MM.1S (cell line): Measurements from ENCODE around the gene GAREM1.

Source experiments
- DNase-seq: peaks from one replicate; pipeline ENCODE4 v3.0.0-alpha.2; 2015
- H2AFZ ChIP-seq: fragments of 300-600 bp; sonication (generic); 2 replicates; pipeline ENCODE4 v1.6.0; 2016; ENCODE audit warnings: antibody characterized with exemption, low read length
- H3F3A ChIP-seq: fragments of 300-600 bp; sonication (generic); 2 replicates; pipeline ENCODE4 v1.6.1; 2016; ENCODE audit warnings: mild to moderate bottlenecking, antibody characterized with exemption, low read length, moderate library complexity, mixed read lengths; ENCODE audit not compliant: insufficient read depth
- H3K27ac ChIP-seq: fragments of 300-600 bp; sonication (generic); 2 replicates; pipeline ENCODE4 v1.5.1; 2016; ENCODE audit warnings: mild to moderate bottlenecking, low read length
- H3K27me3 ChIP-seq: fragments of 300-600 bp; sonication (generic); replicated peaks from 2 replicates; pipeline ENCODE4 v1.6.0; 2016; ENCODE audit warnings: low read length; ENCODE audit not compliant: insufficient read depth
- H3K36me3 ChIP-seq: fragments of 300-600 bp; sonication (generic); replicated peaks from 2 replicates; pipeline ENCODE4 v1.6.1; 2016; ENCODE audit warnings: mild to moderate bottlenecking, low read length, mixed read lengths; ENCODE audit not compliant: insufficient read depth
- H3K4me1 ChIP-seq: fragments of 300-600 bp; sonication (generic); 2 replicates; pipeline ENCODE4 v1.6.1; 2016; ENCODE audit warnings: low read length, mixed read lengths
- H3K4me2 ChIP-seq: fragments of 300-600 bp; sonication (generic); 2 replicates; pipeline ENCODE4 v1.6.0; 2016; ENCODE audit warnings: low read depth, low read length
- H3K4me3 ChIP-seq: fragments of 300-600 bp; sonication (generic); 2 replicates; pipeline ENCODE4 v1.5.1; 2016; ENCODE audit warnings: low read length, mixed read lengths
- H3K79me2 ChIP-seq: fragments of 300-600 bp; sonication (generic); 2 replicates; pipeline ENCODE4 v1.6.1; 2016; ENCODE audit warnings: mixed run types, low read length, mixed read lengths
- H3K9ac ChIP-seq: fragments of 300-600 bp; sonication (generic); 2 replicates; pipeline ENCODE4 v1.6.1; 2016; ENCODE audit warnings: low read length, mixed read lengths
- H3K9me2 ChIP-seq: fragments of 300-600 bp; sonication (generic); replicated peaks from 2 replicates; pipeline ENCODE4 v1.6.1; 2016; ENCODE audit warnings: mild to moderate bottlenecking, low read length, mixed read lengths; ENCODE audit not compliant: insufficient read depth
- H3K9me3 ChIP-seq: fragments of 300-600 bp; sonication (generic); replicated peaks from 2 replicates; pipeline ENCODE4 v1.6.1; 2016; ENCODE audit warnings: mild to moderate bottlenecking, low read length, mixed read lengths; ENCODE audit not compliant: insufficient read depth
- H4K20me1 ChIP-seq: fragments of 300-600 bp; sonication (generic); 2 replicates; pipeline ENCODE4 v1.6.1; 2016; ENCODE audit warnings: mild to moderate bottlenecking, low read length, moderate library complexity, mixed read lengths; ENCODE audit not compliant: insufficient read depth
- CTCF ChIP-seq: fragments of 300-600 bp; sonication (generic); IDR thresholded peaks from 2 replicates; pipeline ENCODE4 v1.5.1; 2016; ENCODE audit warnings: antibody characterized with exemption, low read length, mixed read lengths
- EZH2 ChIP-seq: fragments of 300-600 bp; sonication (generic); optimal IDR thresholded peaks from 2 replicates; pipeline ENCODE3; 2017; ENCODE audit warnings: low read depth, mild to moderate bottlenecking, antibody characterized with exemption, low read length, mixed read lengths
- EZH2phosphoT487 ChIP-seq: fragments of 300-600 bp; sonication (generic); IDR thresholded peaks from 2 replicates; pipeline ENCODE4 v1.6.1; 2018; ENCODE audit warnings: antibody characterized with exemption, low read length

GAREM1 gene

DNA sequence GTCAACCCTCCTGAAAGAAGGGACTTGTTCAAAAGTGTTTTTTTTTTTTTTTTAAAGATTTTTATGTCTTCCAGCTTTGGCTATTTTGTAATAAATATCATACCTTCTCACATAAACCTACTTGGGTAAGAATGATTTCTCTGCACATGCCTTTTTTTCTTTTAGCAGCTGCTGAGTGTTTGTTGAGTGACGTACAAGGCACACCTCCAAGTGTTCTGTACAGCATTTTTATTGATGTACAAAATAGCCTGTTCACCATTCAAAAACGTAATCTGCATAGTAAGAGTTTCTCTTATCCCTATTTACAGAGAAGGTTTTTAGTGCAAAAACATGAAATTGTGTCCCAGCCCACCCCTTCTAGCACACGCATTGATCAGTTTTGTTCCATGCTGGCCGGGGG, 203.2 kb downstream of the GAREM1 start:
- no peaks in the 10 kb centered on the region for H3F3A ChIP-seq
- no peak overlapping the region for H3K9ac ChIP-seq
- DNase-seq, result no peak
- H4K20me1 ChIP-seq, result no peaks in the 10 kb centered on the region
- TF ChIP-seq CTCF (no peak), EZH2 (no peak), EZH2phosphoT487 (no peak)
- no peak overlapping the region for H3K27ac ChIP-seq
- no peaks in the 10 kb centered on the region for H3K36me3 ChIP-seq
- no peaks in the 10 kb centered on the region for H3K9me2 ChIP-seq
- no peaks in the 10 kb centered on the region for H3K79me2 ChIP-seq
- no peak overlapping the region for H3K4me2 ChIP-seq
- no peaks in the 10 kb centered on the region for H3K4me1 ChIP-seq
- no peak overlapping the region for H3K4me3 ChIP-seq
- H2AFZ ChIP-seq, result no peak overlapping the region
- H3K9me3 ChIP-seq, result no peaks in the 10 kb centered on the region
- no peaks in the 10 kb centered on the region for H3K27me3 ChIP-seq

DNA sequence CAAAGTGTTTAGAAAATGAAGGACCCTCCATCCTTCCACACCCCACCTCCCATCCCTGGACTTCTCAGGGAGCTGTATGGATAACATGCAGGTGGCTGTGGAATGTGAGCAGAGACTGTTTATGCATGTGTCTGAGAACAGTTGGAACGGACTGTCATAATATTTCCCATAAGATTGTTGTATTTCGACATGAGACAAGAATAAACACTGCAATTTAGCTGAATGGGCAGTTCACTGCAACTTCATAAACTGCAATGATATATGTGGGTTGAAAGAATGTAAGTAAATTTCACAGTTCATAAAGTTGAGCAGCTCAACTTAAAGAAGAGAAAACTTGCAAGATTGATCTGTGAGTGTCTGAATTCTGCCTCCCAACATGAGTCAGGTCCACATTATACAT, 206.3 kb downstream of the GAREM1 start:
- Histone ChIP-seq H3K4me2 (no peak overlapping the region), H4K20me1 (no peaks in the 10 kb centered on the region), H3K27me3 (no peaks in the 10 kb centered on the region), H3K4me1 (no peaks in the 10 kb centered on the region), H3K9ac (no peak overlapping the region), H3K27ac (no peak overlapping the region), H3K9me2 (no peaks in the 10 kb centered on the region), H3K79me2 (no peaks in the 10 kb centered on the region), H3K36me3 (no peaks in the 10 kb centered on the region), H3K9me3 (no peaks in the 10 kb centered on the region), H3F3A (no peaks in the 10 kb centered on the region), H2AFZ (no peak overlapping the region), H3K4me3 (no peak overlapping the region)
- no peak for DNase-seq
- TF ChIP-seq EZH2 (no peak), EZH2phosphoT487 (no peak), CTCF (no peak)

DNA sequence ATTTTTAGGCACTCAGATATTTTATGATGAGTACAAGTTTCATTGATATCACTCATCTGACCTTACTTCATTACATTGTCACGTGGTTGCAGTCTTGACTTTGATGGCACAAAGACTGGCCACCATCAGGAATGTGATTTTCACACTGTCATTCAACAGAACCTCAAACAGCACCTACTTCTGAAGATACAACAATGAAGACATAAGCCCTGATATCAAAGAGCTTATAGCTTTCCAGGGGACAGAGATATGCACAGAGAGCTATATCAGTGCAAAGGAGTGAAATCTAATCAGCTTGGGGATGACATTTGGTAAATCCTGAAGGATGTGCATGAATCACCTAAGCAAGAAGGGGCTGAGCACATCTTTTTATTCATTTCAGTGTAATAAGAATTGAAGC, 208.6 kb downstream of the GAREM1 start:
- H3K27me3 ChIP-seq, result no peaks in the 10 kb centered on the region
- H3K4me1 ChIP-seq, result no peaks in the 10 kb centered on the region
- no peaks in the 10 kb centered on the region for H3F3A ChIP-seq
- H3K9me2 ChIP-seq, result no peaks in the 10 kb centered on the region
- no peaks in the 10 kb centered on the region for H3K79me2 ChIP-seq
- no peak overlapping the region for H3K27ac ChIP-seq
- H3K9me3 ChIP-seq, result no peaks in the 10 kb centered on the region
- TF ChIP-seq CTCF (no peak), EZH2phosphoT487 (no peak), EZH2 (no peak)
- H3K36me3 ChIP-seq, result no peaks in the 10 kb centered on the region
- no peak for DNase-seq
- no peak overlapping the region for H2AFZ ChIP-seq
- no peak overlapping the region for H3K9ac ChIP-seq
- no peak overlapping the region for H3K4me3 ChIP-seq
- no peak overlapping the region for H3K4me2 ChIP-seq
- H4K20me1 ChIP-seq, result no peaks in the 10 kb centered on the region

- Histone ChIP-seq H3K4me2 (no peak overlapping the region), H3K9me2 (no peaks in the 10 kb centered on the region), H3K79me2 (no peaks in the 10 kb centered on the region), H2AFZ (no peak overlapping the region), H3K27ac (no peak overlapping the region), H3F3A (no peaks in the 10 kb centered on the region), H3K9ac (no peak overlapping the region), H3K27me3 (no peaks in the 10 kb centered on the region), H3K36me3 (no peaks in the 10 kb centered on the region), H4K20me1 (no peaks in the 10 kb centered on the region), H3K4me1 (no peaks in the 10 kb centered on the region), H3K9me3 (no peaks in the 10 kb centered on the region), H3K4me3 (no peak overlapping the region)
- TF ChIP-seq EZH2phosphoT487 (no peak), CTCF (no peak), EZH2 (no peak)
- no peak for DNase-seq
Observed at GRCh38 chr18:32261003-32261402, 209.7 kb downstream of the GAREM1 start.
